Measurements from ENCODE around the gene SVOPL.
"Not testable (repeated sequence)": the region's sequence is repeated elsewhere in the genome, so short reads cannot be mapped to it uniquely, and the experiment has no call there.

Gene SVOPL

GRCh38 chr7:138690495-138690894 is 10.7 kb downstream of the SVOPL start:
- Histone ChIP-seq H3K9ac (ENCODE audit: insufficient read length, low read depth) (no peak overlapping the region), H3K4me3 (ENCODE audit: insufficient read length, low read depth) (no peak overlapping the region), H3K4me1 (ENCODE audit: insufficient read depth, insufficient read length) (no peaks in the 10 kb centered on the region), H3K27me3 (ENCODE audit: insufficient read depth, insufficient read length) (no peaks in the 10 kb centered on the region), H3K36me3 (ENCODE audit: insufficient read depth, insufficient read length, low read length) (no peaks in the 10 kb centered on the region), H3K9me3 (ENCODE audit: insufficient read depth, low read length) (peaks cover 11% of the 10 kb centered on the region; the same call in 1 of the 2 replicates)
- TF ChIP-seq SUZ12 (IDR thresholded peaks at IDR 0.05; ENCODE audit: extremely low read depth, insufficient read depth, insufficient read length) = no peak
- no peak for TF ChIP-seq YY1 (IDR thresholded peaks at IDR 0.05; ENCODE audit: insufficient read depth, insufficient read length)
- no peak for TF ChIP-seq ZNF274 (IDR thresholded peaks at IDR 0.05; ENCODE audit: low read depth, low read length)
- DNase-seq (ENCODE audit: low read depth, low spot score) = no peak

GRCh38 chr7:138688037-138688436 is 13.1 kb downstream of the SVOPL start:
- H3K27me3 ChIP-seq (ENCODE audit: insufficient read depth, insufficient read length); H3K9ac ChIP-seq (ENCODE audit: insufficient read length, low read depth); DNase-seq (ENCODE audit: low read depth, low spot score); H3K4me1 ChIP-seq (ENCODE audit: insufficient read depth, insufficient read length); H3K36me3 ChIP-seq (ENCODE audit: insufficient read depth, insufficient read length, low read length); H3K4me3 ChIP-seq (ENCODE audit: insufficient read length, low read depth): not testable (repeated sequence)
- H3K9me3 ChIP-seq (ENCODE audit: insufficient read depth, low read length) = peaks cover 11% of the 10 kb centered on the region; the same call in 1 of the 2 replicates

- Histone ChIP-seq H3K9ac (ENCODE audit: insufficient read length, low read depth) (no peak overlapping the region), H3K9me3 (ENCODE audit: insufficient read depth, low read length) (peaks cover 11% of the 10 kb centered on the region; the same call in 1 of the 2 replicates), H3K27me3 (ENCODE audit: insufficient read depth, insufficient read length) (no peaks in the 10 kb centered on the region), H3K4me1 (ENCODE audit: insufficient read depth, insufficient read length) (no peaks in the 10 kb centered on the region), H3K36me3 (ENCODE audit: insufficient read depth, insufficient read length, low read length) (no peaks in the 10 kb centered on the region), H3K4me3 (ENCODE audit: insufficient read length, low read depth) (no peak overlapping the region)
- no peak for TF ChIP-seq SUZ12 (IDR thresholded peaks at IDR 0.05; ENCODE audit: extremely low read depth, insufficient read depth, insufficient read length)
- TF ChIP-seq YY1 (IDR thresholded peaks at IDR 0.05; ENCODE audit: insufficient read depth, insufficient read length) = no peak
- DNase-seq (ENCODE audit: low read depth, low spot score) = no peak
Measured at GRCh38 chr7:138684340-138684739, 16.8 kb downstream of the SVOPL start.

- Histone ChIP-seq H3K36me3 (ENCODE audit: insufficient read depth, insufficient read length, low read length) (no peaks in the 10 kb centered on the region), H3K9me3 (ENCODE audit: insufficient read depth, low read length) (no peaks in the 10 kb centered on the region), H3K4me1 (ENCODE audit: insufficient read depth, insufficient read length) (no peaks in the 10 kb centered on the region), H3K9ac (ENCODE audit: insufficient read length, low read depth) (no peak overlapping the region), H3K4me3 (ENCODE audit: insufficient read length, low read depth) (no peak overlapping the region), H3K27me3 (ENCODE audit: insufficient read depth, insufficient read length) (no peaks in the 10 kb centered on the region)
- no peak for DNase-seq (ENCODE audit: low read depth, low spot score)
- TF ChIP-seq ZNF274 (IDR thresholded peaks at IDR 0.05; ENCODE audit: low read depth, low read length) = no peak
- no peak for TF ChIP-seq YY1 (IDR thresholded peaks at IDR 0.05; ENCODE audit: insufficient read depth, insufficient read length)
- no peak for TF ChIP-seq SUZ12 (IDR thresholded peaks at IDR 0.05; ENCODE audit: extremely low read depth, insufficient read depth, insufficient read length)
Measured at GRCh38 chr7:138679793-138680192, 21.4 kb downstream of the SVOPL start.

- no peak for DNase-seq (ENCODE audit: low read depth, low spot score)
- peaks cover 24% of the 10 kb centered on the region; the same call in 1 of the 2 replicates for H3K9me3 ChIP-seq (ENCODE audit: insufficient read depth, low read length)
- H3K27me3 ChIP-seq (ENCODE audit: insufficient read depth, insufficient read length) = no peaks in the 10 kb centered on the region
- no peaks in the 10 kb centered on the region for H3K36me3 ChIP-seq (ENCODE audit: insufficient read depth, insufficient read length, low read length)
- H3K9ac ChIP-seq (ENCODE audit: insufficient read length, low read depth) = no peak overlapping the region
- H3K4me1 ChIP-seq (ENCODE audit: insufficient read depth, insufficient read length) = no peaks in the 10 kb centered on the region
- no peak overlapping the region for H3K4me3 ChIP-seq (ENCODE audit: insufficient read length, low read depth)
- TF ChIP-seq YY1 (IDR thresholded peaks at IDR 0.05; ENCODE audit: insufficient read depth, insufficient read length) (no peak), SUZ12 (IDR thresholded peaks at IDR 0.05; ENCODE audit: extremely low read depth, insufficient read depth, insufficient read length) (no peak), ZNF274 (IDR thresholded peaks at IDR 0.05; ENCODE audit: low read depth, low read length) (no peak)
Measured at GRCh38 chr7:138670594-138670993, 30.6 kb downstream of the SVOPL start.

- no peaks in the 10 kb centered on the region for H3K36me3 ChIP-seq (ENCODE audit: insufficient read depth, insufficient read length, low read length)
- H3K27me3 ChIP-seq (ENCODE audit: insufficient read depth, insufficient read length) = no peaks in the 10 kb centered on the region
- no peak for TF ChIP-seq ZNF274 (IDR thresholded peaks at IDR 0.05; ENCODE audit: low read depth, low read length)
Measured at GRCh38 chr7:138669364-138669763, 31.8 kb downstream of the SVOPL start.

GRCh38 chr7:138668946-138669345 is 32.2 kb downstream of the SVOPL start:
- Histone ChIP-seq H3K27me3 (ENCODE audit: insufficient read depth, insufficient read length) (no peaks in the 10 kb centered on the region), H3K9me3 (ENCODE audit: insufficient read depth, low read length) (peaks cover 24% of the 10 kb centered on the region; the same call in 1 of the 2 replicates), H3K4me1 (ENCODE audit: insufficient read depth, insufficient read length) (no peaks in the 10 kb centered on the region), H3K4me3 (ENCODE audit: insufficient read length, low read depth) (no peak overlapping the region), H3K9ac (ENCODE audit: insufficient read length, low read depth) (no peak overlapping the region), H3K36me3 (ENCODE audit: insufficient read depth, insufficient read length, low read length) (no peaks in the 10 kb centered on the region)
- TF ChIP-seq YY1 (IDR thresholded peaks at IDR 0.05; ENCODE audit: insufficient read depth, insufficient read length) = no peak
- TF ChIP-seq ZNF274 (IDR thresholded peaks at IDR 0.05; ENCODE audit: low read depth, low read length) = no peak
- no peak for DNase-seq (ENCODE audit: low read depth, low spot score)

More at GRCh38 chr7:138669364-138669763, 31.8 kb downstream of the SVOPL start:
- H3K4me1 ChIP-seq (ENCODE audit: insufficient read depth, insufficient read length) = no peaks in the 10 kb centered on the region
- no peak overlapping the region for H3K4me3 ChIP-seq (ENCODE audit: insufficient read length, low read depth)
- no peak for DNase-seq (ENCODE audit: low read depth, low spot score)
- H3K9me3 ChIP-seq (ENCODE audit: insufficient read depth, low read length) = peaks cover 24% of the 10 kb centered on the region; the same call in 1 of the 2 replicates
- no peak overlapping the region for H3K9ac ChIP-seq (ENCODE audit: insufficient read length, low read depth)

- H3K9ac ChIP-seq (ENCODE audit: insufficient read length, low read depth) = no peak overlapping the region
- DNase-seq (ENCODE audit: low read depth, low spot score) = no peak
- H3K9me3 ChIP-seq (ENCODE audit: insufficient read depth, low read length) = peaks cover 24% of the 10 kb centered on the region; the same call in 1 of the 2 replicates
- TF ChIP-seq ZNF274 (IDR thresholded peaks at IDR 0.05; ENCODE audit: low read depth, low read length) = no peak
- no peak for TF ChIP-seq YY1 (IDR thresholded peaks at IDR 0.05; ENCODE audit: insufficient read depth, insufficient read length)
- no peak for TF ChIP-seq SUZ12 (IDR thresholded peaks at IDR 0.05; ENCODE audit: extremely low read depth, insufficient read depth, insufficient read length)
- no peaks in the 10 kb centered on the region for H3K4me1 ChIP-seq (ENCODE audit: insufficient read depth, insufficient read length)
- no peaks in the 10 kb centered on the region for H3K36me3 ChIP-seq (ENCODE audit: insufficient read depth, insufficient read length, low read length)
- no peaks in the 10 kb centered on the region for H3K27me3 ChIP-seq (ENCODE audit: insufficient read depth, insufficient read length)
- no peak overlapping the region for H3K4me3 ChIP-seq (ENCODE audit: insufficient read length, low read depth)
Measured at GRCh38 chr7:138668229-138668596, 32.9 kb downstream of the SVOPL start.

Data from NT2/D1 (cell line).